Brain microvascular endothelial cell (primary cell): Measurements from ENCODE around the gene HECTD3.
A peak's percentile ranks its signal among the peaks of the same experiment; 100 is the strongest.
"Not testable (repeated sequence)": the region's sequence is repeated elsewhere in the genome, so short reads cannot be mapped to it uniquely, and the experiment has no call there.

Experiments used
- DNase-seq: peaks from one replicate; pipeline ENCODE4 v3.0.0-alpha.2; 2020
- H3K27ac ChIP-seq: fragments of 250-450 bp; sonication (Bioruptor Pico); 2 replicates; pipeline ENCODE4 v1.5.1; 2020; ENCODE audit warnings: mild to moderate bottlenecking, moderate library complexity
- H3K27me3 ChIP-seq: fragments of 250-450 bp; sonication (Bioruptor Pico); replicated peaks from 2 replicates; pipeline ENCODE4 v1.5.1; 2020; ENCODE audit warnings: mild to moderate bottlenecking
- H3K36me3 ChIP-seq: fragments of 250-450 bp; sonication (Bioruptor Pico); replicated peaks from 2 replicates; pipeline ENCODE4 v1.5.1; 2020; ENCODE audit warnings: mild to moderate bottlenecking
- H3K4me3 ChIP-seq: 2 replicates; pipeline ENCODE4 v1.5.1; 2011; ENCODE audit warnings: low read depth, mild to moderate bottlenecking, control low read depth, low read length, moderate library complexity
- CTCF ChIP-seq: IDR thresholded peaks from 2 replicates; pipeline ENCODE4 v1.5.1; 2011; ENCODE audit warnings: low read depth, mild to moderate bottlenecking, moderate library complexity, low read length, control low read depth, inconsistent platforms; ENCODE audit errors: missing control alignments
- in situ Hi-C: cut with HindIII; loops from 2 replicates; pipeline ENCODE4 v1.10.0; 2017; ENCODE audit warnings: low sequenced_read_pairs, low pct_ligation_motif_present

The HECTD3 gene

GRCh38 chr1:44970317-44970716 lies 40.8 kb downstream of the HECTD3 start:
- H3K27me3 ChIP-seq, result no peaks in the 10 kb centered on the region
- peak; percentile 52 for DNase-seq
- no peak for TF ChIP-seq CTCF
- no peak overlapping the region for H3K4me3 ChIP-seq
- H3K27ac ChIP-seq, result peak overlapping the region; percentile 36
- in situ Hi-C loops, result no loop called here
- no peaks in the 10 kb centered on the region for H3K36me3 ChIP-seq

GRCh38 chr1:44964396-44964795 lies 46.7 kb downstream of the HECTD3 start:
- H3K4me3 ChIP-seq, result no peak overlapping the region
- TF ChIP-seq CTCF, result no peak
- in situ Hi-C loops, result no loop called here
- no peak for DNase-seq
- H3K36me3 ChIP-seq, result no peaks in the 10 kb centered on the region
- no peaks in the 10 kb centered on the region for H3K27me3 ChIP-seq
- no peak overlapping the region for H3K27ac ChIP-seq

DNA sequence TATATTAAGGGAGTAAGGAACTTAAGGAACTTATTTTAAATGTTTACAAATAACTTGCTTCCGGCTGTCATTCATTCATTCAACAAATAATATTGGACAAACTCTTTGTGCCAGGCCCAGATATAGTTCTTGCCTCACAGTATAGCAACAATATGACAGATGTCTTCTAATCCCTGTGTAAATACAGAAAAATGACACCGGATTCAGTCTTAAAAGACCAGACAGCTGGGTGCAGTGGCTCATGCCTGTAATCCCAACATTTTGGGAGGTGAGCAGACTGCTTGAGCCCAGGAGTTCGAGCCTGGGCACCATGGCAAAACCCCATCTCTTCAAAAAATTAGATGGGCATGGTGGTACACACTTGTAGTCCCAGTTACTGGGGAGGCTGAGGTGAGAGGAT lies 48.4 kb downstream of the HECTD3 start:
- in situ Hi-C loops, result no loop called here
- no peak for DNase-seq
- H3K36me3 ChIP-seq, result no peaks in the 10 kb centered on the region
- TF ChIP-seq CTCF, result no peak
- H3K4me3 ChIP-seq, result no peak overlapping the region
- H3K27me3 ChIP-seq, result no peaks in the 10 kb centered on the region
- H3K27ac ChIP-seq, result no peak overlapping the region

DNA sequence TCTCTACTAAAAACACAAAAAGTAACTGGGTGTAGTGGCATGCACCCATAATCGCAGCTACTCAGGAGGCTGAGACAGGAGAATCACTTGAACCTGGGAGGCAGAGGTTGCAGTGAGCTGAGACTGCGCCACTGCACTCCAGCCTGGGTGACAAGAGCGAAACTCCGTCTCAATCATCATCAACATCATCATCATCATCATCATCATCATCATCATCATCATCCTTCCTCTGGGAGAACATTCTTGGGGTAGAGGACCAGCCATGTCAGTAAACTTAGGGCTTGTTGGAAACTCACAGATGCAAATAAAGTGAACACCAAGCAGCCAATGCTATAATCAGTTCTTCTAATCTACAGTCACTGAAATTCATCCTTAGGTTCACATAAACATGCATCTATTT lies 49.1 kb downstream of the HECTD3 start:
- DNase-seq, H3K27me3 ChIP-seq, H3K27ac ChIP-seq, H3K36me3 ChIP-seq, in situ Hi-C loops, H3K4me3 ChIP-seq: not testable (repeated sequence)

GRCh38 chr1:44957566-44957965 lies 53.6 kb downstream of the HECTD3 start:
- in situ Hi-C loops, H3K27me3 ChIP-seq, DNase-seq, H3K36me3 ChIP-seq, H3K27ac ChIP-seq, H3K4me3 ChIP-seq: not testable (repeated sequence)

DNA sequence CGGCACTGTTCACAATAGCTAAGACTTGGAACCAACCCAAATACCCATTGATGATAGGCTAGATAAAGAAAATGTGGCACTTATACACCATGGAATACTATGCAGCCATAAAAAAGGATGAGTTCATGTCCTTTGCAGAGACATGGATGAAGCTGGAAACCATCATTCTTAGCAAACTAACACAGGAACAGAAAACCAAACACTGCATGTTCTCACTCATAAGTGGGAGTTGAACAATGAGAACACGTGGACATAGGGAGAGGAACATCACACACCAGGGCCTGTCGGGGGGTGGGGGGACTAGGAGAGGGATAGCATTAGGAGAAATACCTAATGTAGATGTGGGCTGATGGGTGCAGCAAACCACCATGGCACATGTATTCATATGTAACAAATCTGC lies 55.0 kb downstream of the HECTD3 start:
- H3K27ac ChIP-seq, H3K36me3 ChIP-seq, in situ Hi-C loops, DNase-seq, H3K4me3 ChIP-seq, H3K27me3 ChIP-seq: not testable (repeated sequence)
